Upper lobe of left lung (tissue), 4 donors: ENCODE measurements around the gene KRT4.

ENCODE experiments used
- CTCF ChIP-seq, 6 experiments: fragments of 450-650 bp in 4 of 6; fragments of 200-600 bp in 2 of 6; sonication (generic) in 2 of 6; IDR thresholded peaks; one replicate each; pipeline ENCODE4 v1.5.1; 2016 to 2019; ENCODE audit warnings: antibody characterized with exemption in 6 of 6
- POLR2A ChIP-seq, 4 donors: fragments of 450-650 bp; IDR thresholded peaks; one replicate each; pipeline ENCODE4 v1.5.1; 2016 to 2017; ENCODE audit warnings: antibody characterized with exemption in 4 of 4, mild to moderate bottlenecking in 2 of 4

GRCh38 chr12:52810554-52810953, 3.4 kb downstream of the KRT4 start:
- TF ChIP-seq CTCF (IDR thresholded peaks at IDR 0.05) (no peak), POLR2A (IDR thresholded peaks at IDR 0.05) (no peak)
